Liver (tissue), 3 donors: ENCODE data around the gene C10orf95.

ENCODE experiments used
- CTCF ChIP-seq: fragments of 150-350 bp; IDR thresholded peaks from 2 replicates; pipeline ENCODE4 v1.5.1; 2017; ENCODE audit warnings: improper control_type of control experiment, low read depth, low read length; ENCODE audit not compliant: missing input control
- EGR1 ChIP-seq, 2 donors: IDR thresholded peaks; 2 replicates each; pipeline ENCODE4 v1.6.1; 2016 to 2018; ENCODE audit warnings: antibody characterized with exemption in 2 of 2, low read depth in 2 of 2
- GABPA ChIP-seq, 2 donors: IDR thresholded peaks in 1 of 2; conservative IDR thresholded peaks in 1 of 2; 2 replicates each; pipeline ENCODE4 v1.6.1; 2016; ENCODE audit warnings: antibody characterized with exemption in 2 of 2, mild to moderate bottlenecking in 1 of 2, moderate library complexity in 1 of 2
- RAD21 ChIP-seq, 2 donors: IDR thresholded peaks; 2 replicates each; pipeline ENCODE4 v1.6.1; 2016; ENCODE audit warnings: antibody characterized with exemption in 2 of 2, mild to moderate bottlenecking in 2 of 2
- SP1 ChIP-seq: IDR thresholded peaks from 2 replicates; pipeline ENCODE4 v1.6.1; 2018; ENCODE audit warnings: antibody characterized with exemption, mild to moderate bottlenecking
- TAF1 ChIP-seq: conservative IDR thresholded peaks from 2 replicates; pipeline ENCODE4 v1.6.1; 2016; ENCODE audit warnings: antibody characterized with exemption, mild to moderate bottlenecking
- TF ChIP-seq, protein P1 (sequence below): IDR thresholded peaks from 2 replicates; pipeline ENCODE4 v1.6.1; 2016; ENCODE audit warnings: antibody characterized with exemption, mild to moderate bottlenecking
- donor health status: healthy.
- donor health status: healthy.

- TF ChIP-seq CTCF (no peak), TAF1 (no peak), GABPA (IDR thresholded peaks at IDR 0.05 in 1 of 2, conservative IDR thresholded peaks at IDR 0.05 in 1 of 2) (no peak), RAD21 (IDR thresholded peaks at IDR 0.05) (no peak), SP1 (no peak), EGR1 (IDR thresholded peaks at IDR 0.05; ENCODE audit: low read depth in 2 of 2) (no peak)
- TF ChIP-seq, protein P1, sequence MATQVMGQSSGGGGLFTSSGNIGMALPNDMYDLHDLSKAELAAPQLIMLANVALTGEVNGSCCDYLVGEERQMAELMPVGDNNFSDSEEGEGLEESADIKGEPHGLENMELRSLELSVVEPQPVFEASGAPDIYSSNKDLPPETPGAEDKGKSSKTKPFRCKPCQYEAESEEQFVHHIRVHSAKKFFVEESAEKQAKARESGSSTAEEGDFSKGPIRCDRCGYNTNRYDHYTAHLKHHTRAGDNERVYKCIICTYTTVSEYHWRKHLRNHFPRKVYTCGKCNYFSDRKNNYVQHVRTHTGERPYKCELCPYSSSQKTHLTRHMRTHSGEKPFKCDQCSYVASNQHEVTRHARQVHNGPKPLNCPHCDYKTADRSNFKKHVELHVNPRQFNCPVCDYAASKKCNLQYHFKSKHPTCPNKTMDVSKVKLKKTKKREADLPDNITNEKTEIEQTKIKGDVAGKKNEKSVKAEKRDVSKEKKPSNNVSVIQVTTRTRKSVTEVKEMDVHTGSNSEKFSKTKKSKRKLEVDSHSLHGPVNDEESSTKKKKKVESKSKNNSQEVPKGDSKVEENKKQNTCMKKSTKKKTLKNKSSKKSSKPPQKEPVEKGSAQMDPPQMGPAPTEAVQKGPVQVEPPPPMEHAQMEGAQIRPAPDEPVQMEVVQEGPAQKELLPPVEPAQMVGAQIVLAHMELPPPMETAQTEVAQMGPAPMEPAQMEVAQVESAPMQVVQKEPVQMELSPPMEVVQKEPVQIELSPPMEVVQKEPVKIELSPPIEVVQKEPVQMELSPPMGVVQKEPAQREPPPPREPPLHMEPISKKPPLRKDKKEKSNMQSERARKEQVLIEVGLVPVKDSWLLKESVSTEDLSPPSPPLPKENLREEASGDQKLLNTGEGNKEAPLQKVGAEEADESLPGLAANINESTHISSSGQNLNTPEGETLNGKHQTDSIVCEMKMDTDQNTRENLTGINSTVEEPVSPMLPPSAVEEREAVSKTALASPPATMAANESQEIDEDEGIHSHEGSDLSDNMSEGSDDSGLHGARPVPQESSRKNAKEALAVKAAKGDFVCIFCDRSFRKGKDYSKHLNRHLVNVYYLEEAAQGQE: no peak
Measured at GRCh38 chr10:102492344-102492939, 41.1 kb upstream of the C10orf95 start.
